ENCODE data around the gene ATP6V1B1. TPM values are rescaled to one million over a fixed set of nuclear protein-coding genes. Genes with fewer than 3 reads are reported as not detected.

ATP6V1B1 gene
- total RNA-seq, 2 experiments from 2014 or later = not detected

DNA sequence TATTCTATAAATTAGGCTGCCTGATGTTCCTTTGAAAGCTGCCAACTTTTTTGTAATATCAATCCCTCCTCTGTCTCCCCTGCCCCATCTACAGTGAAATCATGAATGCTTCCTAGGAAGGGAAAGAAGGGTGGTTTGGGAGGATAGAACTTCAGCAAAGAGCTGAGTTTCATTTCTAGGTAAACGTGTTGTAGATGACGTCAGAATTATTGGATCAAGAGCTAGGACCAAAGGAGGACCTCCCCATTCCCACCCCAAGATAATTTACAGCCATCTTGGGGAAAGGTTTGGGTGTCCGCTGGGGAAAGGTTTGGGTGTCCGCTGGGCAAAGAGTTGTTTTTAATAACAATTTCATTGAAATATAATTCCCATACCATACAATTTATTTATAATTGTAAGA lies 31.5 kb downstream of the ATP6V1B1 start:
- intact Hi-C loops (cut with DNase I, micrococcal nuclease) = no loop called here
- ATAC-seq (ENCODE audit: poor library complexity) (no peak), DNase-seq (no peak)
- Mint-ChIP-seq H3K27ac (no peak overlapping the region), H3K27me3 (peaks cover 26% of the 10 kb centered on the region), H3K4me1 (ENCODE audit: low read depth) (peaks cover 8% of the 10 kb centered on the region), H3K36me3 (ENCODE audit: low read depth) (no peaks in the 10 kb centered on the region), H3K9me3 (no peaks in the 10 kb centered on the region), H3K4me3 (no peak overlapping the region)
- TF ChIP-seq, protein P1, sequence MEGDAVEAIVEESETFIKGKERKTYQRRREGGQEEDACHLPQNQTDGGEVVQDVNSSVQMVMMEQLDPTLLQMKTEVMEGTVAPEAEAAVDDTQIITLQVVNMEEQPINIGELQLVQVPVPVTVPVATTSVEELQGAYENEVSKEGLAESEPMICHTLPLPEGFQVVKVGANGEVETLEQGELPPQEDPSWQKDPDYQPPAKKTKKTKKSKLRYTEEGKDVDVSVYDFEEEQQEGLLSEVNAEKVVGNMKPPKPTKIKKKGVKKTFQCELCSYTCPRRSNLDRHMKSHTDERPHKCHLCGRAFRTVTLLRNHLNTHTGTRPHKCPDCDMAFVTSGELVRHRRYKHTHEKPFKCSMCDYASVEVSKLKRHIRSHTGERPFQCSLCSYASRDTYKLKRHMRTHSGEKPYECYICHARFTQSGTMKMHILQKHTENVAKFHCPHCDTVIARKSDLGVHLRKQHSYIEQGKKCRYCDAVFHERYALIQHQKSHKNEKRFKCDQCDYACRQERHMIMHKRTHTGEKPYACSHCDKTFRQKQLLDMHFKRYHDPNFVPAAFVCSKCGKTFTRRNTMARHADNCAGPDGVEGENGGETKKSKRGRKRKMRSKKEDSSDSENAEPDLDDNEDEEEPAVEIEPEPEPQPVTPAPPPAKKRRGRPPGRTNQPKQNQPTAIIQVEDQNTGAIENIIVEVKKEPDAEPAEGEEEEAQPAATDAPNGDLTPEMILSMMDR (IDR thresholded peaks at IDR 0.05) = no peak
- POLR2A ChIA-PET = no interaction called here
- Histone ChIP-seq H3K4me1 (ENCODE audit: insufficient read depth, low read length) (peaks cover 11% of the 10 kb centered on the region), H3K27ac (ENCODE audit: low read depth in 1 of 2, low read length in 2 of 2) (no peak overlapping the region), H3K27me3 (ENCODE audit: control insufficient read depth in 1 of 2, insufficient read depth in 2 of 2, low read length in 2 of 2) (peaks cover 11 to 17% of the 10 kb centered on the region in 2 experiments), H3K36me3 (ENCODE audit: insufficient read depth, low read length) (no peaks in the 10 kb centered on the region), H3K4me3 (ENCODE audit: low read length) (no peak overlapping the region), H3K9me3 (ENCODE audit: control insufficient read depth in 1 of 2, insufficient read depth in 1 of 2, low read length in 2 of 2) (no peaks in the 10 kb centered on the region)
- CTCF ChIA-PET = interaction anchor here (2.9 kb wide), 1 partner anchor 18 kb away, joined by 12 read pairs; no protein-coding TSS in a partner anchor

DNA sequence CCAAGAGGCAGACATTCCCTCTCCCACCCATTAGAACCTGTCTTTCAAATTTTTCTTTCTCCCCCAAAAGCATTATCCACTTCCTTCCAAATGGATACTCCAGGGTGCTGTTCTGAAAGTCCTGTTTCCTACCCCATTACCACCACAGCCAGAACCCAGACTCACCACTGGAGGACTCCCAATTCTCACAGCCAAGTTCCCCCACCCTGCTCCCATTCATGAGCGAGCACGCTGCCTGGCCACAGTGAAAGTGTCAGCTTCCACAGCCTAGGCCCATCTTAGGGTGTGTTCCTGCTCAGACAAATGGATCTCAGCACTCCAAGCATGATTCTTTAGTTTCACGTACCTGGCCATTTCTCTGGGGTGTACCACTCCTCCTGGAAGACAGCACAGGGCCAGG lies 38.9 kb downstream of the ATP6V1B1 start:
- TF ChIP-seq, protein P1 (IDR thresholded peaks at IDR 0.05) = no peak
- peaks cover 20% of the 10 kb centered on the region for H3K4me1 Mint-ChIP-seq (ENCODE audit: low read depth)
- DNase-seq = no peak
- intact Hi-C loops (cut with DNase I, micrococcal nuclease) = no loop called here
- no peaks in the 10 kb centered on the region for H3K36me3 ChIP-seq (ENCODE audit: insufficient read depth, low read length)
- ChIA-PET POLR2A (no interaction called here), CTCF (interaction anchor here (1.7 to 2.4 kb wide), 4 partner anchors 10 to 27 kb away, joined by 4 to 11 read pairs (median 7); no protein-coding TSS in a partner anchor)
- H3K27ac ChIP-seq (ENCODE audit: low read depth in 1 of 2, low read length in 2 of 2) = no peak overlapping the region
- H3K9me3 ChIP-seq (ENCODE audit: control insufficient read depth in 1 of 2, insufficient read depth in 1 of 2, low read length in 2 of 2) = no peaks in the 10 kb centered on the region
- H3K27me3 ChIP-seq (ENCODE audit: control insufficient read depth in 1 of 2, insufficient read depth in 2 of 2, low read length in 2 of 2) = no peaks in the 10 kb centered on the region
- H3K4me3 Mint-ChIP-seq = no peak overlapping the region
- peaks cover 24% of the 10 kb centered on the region for H3K4me1 ChIP-seq (ENCODE audit: insufficient read depth, low read length)
- H3K4me3 ChIP-seq (ENCODE audit: low read length) = no peak overlapping the region
- no peak for ATAC-seq (ENCODE audit: poor library complexity)
- no peak overlapping the region for H3K27ac Mint-ChIP-seq
- no peaks in the 10 kb centered on the region for H3K27me3 Mint-ChIP-seq
- H3K9me3 Mint-ChIP-seq = no peaks in the 10 kb centered on the region
- H3K36me3 Mint-ChIP-seq (ENCODE audit: low read depth) = no peaks in the 10 kb centered on the region

DNA sequence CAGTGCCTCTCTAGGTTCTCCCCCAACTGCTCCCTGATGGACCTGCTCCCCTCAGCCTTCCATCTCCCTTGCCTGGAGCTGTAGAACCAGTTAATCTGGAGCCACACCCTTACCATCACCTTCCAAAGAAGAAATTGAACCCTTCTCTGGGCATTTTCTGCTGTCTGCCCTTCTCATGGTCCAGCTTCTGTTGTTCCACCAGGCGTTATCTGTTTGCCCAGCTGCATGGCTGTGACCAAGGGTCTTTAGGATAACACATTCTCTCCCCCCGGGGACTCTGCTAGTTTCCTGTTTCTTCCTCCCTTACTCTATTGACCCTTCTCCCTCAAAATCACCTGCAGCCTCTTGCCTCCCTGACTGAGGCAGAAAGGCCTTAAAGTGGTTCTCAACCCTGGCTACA lies 39.5 kb downstream of the ATP6V1B1 start:
- Mint-ChIP-seq H3K4me1 (ENCODE audit: low read depth) (peaks cover 20% of the 10 kb centered on the region), H3K36me3 (ENCODE audit: low read depth) (no peaks in the 10 kb centered on the region), H3K27me3 (no peaks in the 10 kb centered on the region), H3K4me3 (no peak overlapping the region), H3K27ac (no peak overlapping the region), H3K9me3 (no peaks in the 10 kb centered on the region)
- Histone ChIP-seq H3K27me3 (ENCODE audit: control insufficient read depth in 1 of 2, insufficient read depth in 2 of 2, low read length in 2 of 2) (no peaks in the 10 kb centered on the region), H3K4me3 (ENCODE audit: low read length) (no peak overlapping the region), H3K36me3 (ENCODE audit: insufficient read depth, low read length) (no peaks in the 10 kb centered on the region), H3K9me3 (ENCODE audit: control insufficient read depth in 1 of 2, insufficient read depth in 1 of 2, low read length in 2 of 2) (no peaks in the 10 kb centered on the region), H3K4me1 (ENCODE audit: insufficient read depth, low read length) (peaks cover 24% of the 10 kb centered on the region), H3K27ac (ENCODE audit: low read depth in 1 of 2, low read length in 2 of 2) (no peak overlapping the region)
- ChIA-PET CTCF (interaction anchor here (1.7 to 2.4 kb wide), 3 partner anchors 11 to 27 kb away, joined by 4 to 7 read pairs (median 7); no protein-coding TSS in a partner anchor), POLR2A (no interaction called here)
- intact Hi-C loops (cut with DNase I, micrococcal nuclease) = no loop called here
- DNase-seq (no peak), ATAC-seq (ENCODE audit: poor library complexity) (no peak)
- TF ChIP-seq, protein P1 (IDR thresholded peaks at IDR 0.05) = no peak

Data from CD4-positive, alpha-beta T cell (primary cell).